IMR-90 (cell line): ENCODE data around the gene LYVE1. TPM values are rescaled to one million over a fixed set of nuclear protein-coding genes. Genes with fewer than 3 reads are reported as not detected.

Source experiments
- ATAC-seq: fragments of 200-7000 bp; cut with Tn5 transposase; 2 replicates; pipeline ENCODE4 v1.9.1; 2020; ENCODE audit warnings: low read depth, mild to moderate bottlenecking, moderate library complexity
- BruUV-seq: library from RNA; stranded (reverse); fragments of 400-500 nt; replicated peaks from 2 replicates; lab custom pipeline; 2021; lab: Mats Ljungman, UMichigan
- CTCF ChIA-PET: fragments of 300-600 bp; formaldehyde crosslinking; extraction: SDS; loops from one replicate; lab custom pipeline; 2021; ENCODE audit warnings: antibody characterized with exemption; lab: Yijun Ruan, JAX
- POLR2A ChIA-PET: fragments of 300-600 bp; sonication (Branson Sonifier 250); formaldehyde crosslinking; loops from one replicate; lab custom pipeline; 2022; ENCODE audit warnings: antibody characterized with exemption; ENCODE audit not compliant: unreplicated experiment; lab: Charles Lee
- DNase-seq: peaks from one replicate; pipeline ENCODE4 v3.0.0; 2013
- H2AFZ ChIP-seq: replicated peaks from 2 replicates; pipeline ENCODE3; 2013; ENCODE audit warnings: low read length, mild to moderate bottlenecking; ENCODE audit not compliant: poor library complexity
- H2AK5ac ChIP-seq: 2 replicates; pipeline ENCODE4 v1.6.1; 2013; ENCODE audit warnings: low read depth, low read length, inconsistent platforms
- H2AK9ac ChIP-seq: replicated peaks from 2 replicates; pipeline ENCODE3; 2013; ENCODE audit warnings: mild to moderate bottlenecking, low read depth, low read length, moderate library complexity; ENCODE audit not compliant: poor library complexity
- H2BK120ac ChIP-seq: 2 replicates; pipeline ENCODE4 v1.6.1; 2013; ENCODE audit warnings: low read depth, low read length, inconsistent platforms
- H2BK15ac ChIP-seq: 3 replicates; pipeline ENCODE4 v1.6.1; 2013; ENCODE audit warnings: low read depth, low read length, inconsistent platforms
- H2BK20ac ChIP-seq: 2 replicates; pipeline ENCODE4 v1.6.1; 2013; ENCODE audit warnings: low read depth, mild to moderate bottlenecking, inconsistent platforms, low read length, moderate library complexity
- H2BK5ac ChIP-seq: 2 replicates; pipeline ENCODE4 v1.6.1; 2013; ENCODE audit warnings: mild to moderate bottlenecking, low read depth, low read length, inconsistent platforms; ENCODE audit not compliant: poor library complexity, severe bottlenecking
- H3K14ac ChIP-seq: replicated peaks from 2 replicates; pipeline ENCODE4 v1.6.1; 2013; ENCODE audit warnings: low read depth, low read length, inconsistent platforms
- H3K18ac ChIP-seq: 2 replicates; pipeline ENCODE4 v1.6.1; 2013; ENCODE audit warnings: low read depth, low read length, control low read depth
- H3K23ac ChIP-seq: 2 replicates; pipeline ENCODE4 v1.6.1; 2013; ENCODE audit warnings: low read depth, low read length, inconsistent platforms
- H3K27ac ChIP-seq: 2 replicates; pipeline ENCODE4 v1.5.1; 2013; ENCODE audit warnings: mild to moderate bottlenecking, control low read depth, low read length; ENCODE audit not compliant: insufficient read depth
- H3K27me3 ChIP-seq: 2 replicates; pipeline ENCODE4 v1.6.1; 2013; ENCODE audit warnings: low read length; ENCODE audit not compliant: control insufficient read depth, insufficient read depth
- H3K36me3 ChIP-seq: 2 replicates; pipeline ENCODE4 v1.6.1; 2013; ENCODE audit warnings: low read length, mixed read lengths; ENCODE audit not compliant: control insufficient read depth, insufficient read depth
- H3K4ac ChIP-seq: 2 replicates; pipeline ENCODE4 v1.6.1; 2013; ENCODE audit warnings: low read depth, low read length, inconsistent platforms
- H3K4me1 ChIP-seq: 2 replicates; pipeline ENCODE4 v1.6.1; 2013; ENCODE audit warnings: low read length, mixed read lengths; ENCODE audit not compliant: control insufficient read depth, insufficient read depth
- H3K4me2 ChIP-seq: 2 replicates; pipeline ENCODE4 v1.6.1; 2013; ENCODE audit warnings: low read depth, mild to moderate bottlenecking, control low read depth, low read length, moderate library complexity
- H3K4me3 ChIP-seq: 2 replicates; pipeline ENCODE4 v1.5.1; 2013; ENCODE audit warnings: low read depth, mild to moderate bottlenecking, control low read depth, low read length, moderate library complexity; ENCODE audit not compliant: insufficient read depth
- H3K56ac ChIP-seq: 2 replicates; pipeline ENCODE4 v1.6.1; 2013; ENCODE audit warnings: low read length, inconsistent platforms; ENCODE audit not compliant: insufficient read depth; ENCODE audit errors: extremely low read depth
- H3K79me1 ChIP-seq, 2 experiments: 2 replicates each; pipeline ENCODE4 v1.6.1; 2013; ENCODE audit warnings: low read length in 2 of 2, inconsistent platforms in 1 of 2, low read depth in 1 of 2
- H3K9ac ChIP-seq: 2 replicates; pipeline ENCODE4 v1.6.1; 2013; ENCODE audit warnings: low read depth, low read length, control low read depth
- H3K9me1 ChIP-seq: 2 replicates; pipeline ENCODE4 v1.6.1; 2013; ENCODE audit warnings: low read length, inconsistent platforms; ENCODE audit not compliant: insufficient read depth
- H3K9me3 ChIP-seq: 2 replicates; pipeline ENCODE4 v1.6.1; 2013; ENCODE audit warnings: low read length; ENCODE audit not compliant: control insufficient read depth, insufficient read depth
- H4K20me1 ChIP-seq: 2 replicates; pipeline ENCODE4 v1.6.1; 2013; ENCODE audit warnings: low read length, inconsistent platforms; ENCODE audit not compliant: insufficient read depth
- H4K5ac ChIP-seq: 2 replicates; pipeline ENCODE4 v1.6.1; 2013; ENCODE audit warnings: mild to moderate bottlenecking, low read depth, low read length, control low read depth
- H4K8ac ChIP-seq, 2 experiments: 2 replicates each; pipeline ENCODE4 v1.6.1; 2013; ENCODE audit warnings: low read depth in 2 of 2, low read length in 2 of 2, control low read depth in 1 of 2, inconsistent platforms in 1 of 2
- H4K91ac ChIP-seq: 2 replicates; pipeline ENCODE4 v1.6.1; 2013; ENCODE audit warnings: low read depth, low read length, inconsistent platforms; ENCODE audit not compliant: insufficient read depth
- BHLHE40 ChIP-seq: fragments of 150-350 bp; IDR thresholded peaks from 2 replicates; pipeline ENCODE4 v1.6.1; 2016; ENCODE audit warnings: mild to moderate bottlenecking, low read depth, low read length
- CEBPB ChIP-seq: IDR thresholded peaks from 2 replicates; pipeline ENCODE4 v1.6.1; 2012; ENCODE audit warnings: low read depth, low read length, improper control_type of control experiment
- CHD1 ChIP-seq: IDR thresholded peaks from 2 replicates; pipeline ENCODE4 v1.6.1; 2012; ENCODE audit warnings: low read depth, low read length, improper control_type of control experiment
- MAFK ChIP-seq: IDR thresholded peaks from 2 replicates; pipeline ENCODE4 v1.6.1; 2012; ENCODE audit warnings: low read depth, low read length, improper control_type of control experiment
- MAZ ChIP-seq: IDR thresholded peaks from 2 replicates; pipeline ENCODE4 v1.6.1; 2012; ENCODE audit warnings: low read depth, mild to moderate bottlenecking, low read length, improper control_type of control experiment, moderate library complexity, borderline replicate concordance
- MXI1 ChIP-seq: IDR thresholded peaks from 2 replicates; pipeline ENCODE4 v1.6.1; 2012; ENCODE audit warnings: low read depth, mild to moderate bottlenecking, low read length, moderate library complexity, borderline replicate concordance
- NFE2L2 ChIP-seq: fragments of 150-350 bp; IDR thresholded peaks from 2 replicates; pipeline ENCODE4 v1.6.1; 2016; ENCODE audit warnings: low read depth, mild to moderate bottlenecking, low read length
- POLR2A ChIP-seq: IDR thresholded peaks from 2 replicates; pipeline ENCODE4 v1.6.1; 2012; ENCODE audit warnings: mild to moderate bottlenecking, low read depth, low read length
- RAD21 ChIP-seq: IDR thresholded peaks from 2 replicates; pipeline ENCODE4 v1.6.1; 2012; ENCODE audit warnings: low read length, improper control_type of control experiment
- RCOR1 ChIP-seq: IDR thresholded peaks from 2 replicates; pipeline ENCODE4 v1.6.1; 2012; ENCODE audit warnings: mild to moderate bottlenecking, low read length, improper control_type of control experiment; ENCODE audit not compliant: insufficient replicate concordance
- RFX5 ChIP-seq: IDR thresholded peaks from 2 replicates; pipeline ENCODE4 v1.8.0; 2012; ENCODE audit warnings: low read depth, mild to moderate bottlenecking, low read length, moderate library complexity
- SMC3 ChIP-seq: fragments of 150-350 bp; IDR thresholded peaks from 2 replicates; pipeline ENCODE4 v1.6.1; 2016; ENCODE audit warnings: low read depth, mild to moderate bottlenecking, antibody characterized with exemption, low read length, moderate library complexity
- USF2 ChIP-seq: fragments of 150-350 bp; IDR thresholded peaks from 2 replicates; pipeline ENCODE4 v1.6.1; 2017; ENCODE audit warnings: mild to moderate bottlenecking, antibody characterized with exemption, low read length, low read depth
- dilution Hi-C: fragments of 300-500 bp; cut with HindIII; formaldehyde crosslinking; loops from one replicate; pipeline ENCODE4 v1.14.3; 2018; ENCODE audit warnings: low sequenced_read_pairs; ENCODE audit not compliant: unreplicated experiment
- in situ Hi-C: fragments of 300-500 bp; cut with MboI; formaldehyde crosslinking; loops from 3 replicates; pipeline ENCODE4 v1.14.3; 2019; ENCODE audit warnings: low sequenced_read_pairs, inconsistent platforms, mixed read lengths
- intact Hi-C: fragments of 100-400 bp; cut with micrococcal nuclease; formaldehyde crosslinking; loops from 2 replicates; pipeline ENCODE4 v1.10.0; 2022
- polyA plus RNA-seq, 3 experiments: library from polyadenylated mRNA; depleted of rRNA; stranded (reverse); fragments of >200 nt; gene quantifications; 2 replicates each; pipeline ENCODE4 v1.2.3, GENCODE V29; 2012; ENCODE audit warnings: low replicate concordance in 1 of 3
- total RNA-seq: library from RNA; depleted of rRNA; stranded (reverse); fragments of >200 nt; gene quantifications from 2 replicates; pipeline ENCODE4 v1.2.3, GENCODE V29; 2012
- TF ChIP-seq, protein P1 (sequence below): conservative IDR thresholded peaks from 2 replicates; pipeline ENCODE4 v1.5.1; 2012; ENCODE audit warnings: mild to moderate bottlenecking, low read depth, low read length, improper control_type of control experiment
- TF ChIP-seq, protein P2 (sequence below): fragments of 150-350 bp; IDR thresholded peaks from 2 replicates; pipeline ENCODE4 v1.6.1; 2016; ENCODE audit warnings: low read depth, mild to moderate bottlenecking, low read length, moderate library complexity, borderline replicate concordance

LYVE1 gene
- total and polyA plus RNA-seq, 2 of the 4 experiments (the other 2 are of a cell fraction), result not detected

- Histone ChIP-seq H3K56ac (no peak overlapping the region), H2BK20ac (no peak overlapping the region), H2AK9ac (no peak overlapping the region), H2AK5ac (no peak overlapping the region), H3K4me1 (peaks cover 29% of the 10 kb centered on the region), H3K4me3 (no peak overlapping the region), H3K23ac (no peak overlapping the region), H4K91ac (no peak overlapping the region), H2AFZ (no peak overlapping the region), H3K14ac (no peak overlapping the region), H3K4me2 (no peak overlapping the region), H2BK120ac (peak overlapping the region; percentile 25; the same call in 1 of the 2 replicates), H3K4ac (no peak overlapping the region), H3K9me3 (no peaks in the 10 kb centered on the region), H3K9ac (no peak overlapping the region), H2BK15ac (no peak overlapping the region), H4K5ac (no peak overlapping the region), H3K27me3 (no peaks in the 10 kb centered on the region), H3K9me1 (peaks cover 20% of the 10 kb centered on the region), H2BK5ac (no peak overlapping the region), H3K79me1 (peaks cover 0 to 30% of the 10 kb centered on the region in 2 experiments), H3K36me3 (peaks cover 29% of the 10 kb centered on the region), H3K18ac (no peak overlapping the region), H3K27ac (peak overlapping the region; percentile 10; the same call in 1 of the 2 replicates), H4K8ac (no peak overlapping the region), H4K20me1 (no peaks in the 10 kb centered on the region)
- no peak for ATAC-seq
- TSS peak; percentile 22 for BruUV-seq
- TF ChIP-seq USF2, result no peak
- TF ChIP-seq RAD21, result no peak
- no peak for TF ChIP-seq MAFK
- TF ChIP-seq POLR2A, result no peak
- no peak for TF ChIP-seq BHLHE40
- no peak for TF ChIP-seq RFX5
- TF ChIP-seq SMC3, result no peak
- TF ChIP-seq MXI1, result no peak
- TF ChIP-seq, protein P1, sequence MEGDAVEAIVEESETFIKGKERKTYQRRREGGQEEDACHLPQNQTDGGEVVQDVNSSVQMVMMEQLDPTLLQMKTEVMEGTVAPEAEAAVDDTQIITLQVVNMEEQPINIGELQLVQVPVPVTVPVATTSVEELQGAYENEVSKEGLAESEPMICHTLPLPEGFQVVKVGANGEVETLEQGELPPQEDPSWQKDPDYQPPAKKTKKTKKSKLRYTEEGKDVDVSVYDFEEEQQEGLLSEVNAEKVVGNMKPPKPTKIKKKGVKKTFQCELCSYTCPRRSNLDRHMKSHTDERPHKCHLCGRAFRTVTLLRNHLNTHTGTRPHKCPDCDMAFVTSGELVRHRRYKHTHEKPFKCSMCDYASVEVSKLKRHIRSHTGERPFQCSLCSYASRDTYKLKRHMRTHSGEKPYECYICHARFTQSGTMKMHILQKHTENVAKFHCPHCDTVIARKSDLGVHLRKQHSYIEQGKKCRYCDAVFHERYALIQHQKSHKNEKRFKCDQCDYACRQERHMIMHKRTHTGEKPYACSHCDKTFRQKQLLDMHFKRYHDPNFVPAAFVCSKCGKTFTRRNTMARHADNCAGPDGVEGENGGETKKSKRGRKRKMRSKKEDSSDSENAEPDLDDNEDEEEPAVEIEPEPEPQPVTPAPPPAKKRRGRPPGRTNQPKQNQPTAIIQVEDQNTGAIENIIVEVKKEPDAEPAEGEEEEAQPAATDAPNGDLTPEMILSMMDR, result no peak
- no peak for TF ChIP-seq MAZ
- TF ChIP-seq CHD1, result no peak
- no peak for TF ChIP-seq CEBPB
- TF ChIP-seq NFE2L2, result no peak
- TF ChIP-seq RCOR1, result no peak
- TF ChIP-seq, protein P2, sequence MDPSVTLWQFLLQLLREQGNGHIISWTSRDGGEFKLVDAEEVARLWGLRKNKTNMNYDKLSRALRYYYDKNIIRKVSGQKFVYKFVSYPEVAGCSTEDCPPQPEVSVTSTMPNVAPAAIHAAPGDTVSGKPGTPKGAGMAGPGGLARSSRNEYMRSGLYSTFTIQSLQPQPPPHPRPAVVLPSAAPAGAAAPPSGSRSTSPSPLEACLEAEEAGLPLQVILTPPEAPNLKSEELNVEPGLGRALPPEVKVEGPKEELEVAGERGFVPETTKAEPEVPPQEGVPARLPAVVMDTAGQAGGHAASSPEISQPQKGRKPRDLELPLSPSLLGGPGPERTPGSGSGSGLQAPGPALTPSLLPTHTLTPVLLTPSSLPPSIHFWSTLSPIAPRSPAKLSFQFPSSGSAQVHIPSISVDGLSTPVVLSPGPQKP, result no peak
- ChIA-PET POLR2A (no interaction called here), CTCF (no interaction called here)
- dilution Hi-C loops, result no loop called here
- in situ Hi-C loops, result no loop called here
- intact Hi-C loops, result no loop called here
- no peak for DNase-seq
These were observed 40.1 kb upstream of the LYVE1 start for GRCh38 chr11:10608584-10608983.
